A549 (cell line): Measurements from ENCODE around the gene SRMS. TPM values are rescaled to one million over a fixed set of nuclear protein-coding genes. Genes with fewer than 3 reads are reported as not detected.
"Not testable (repeated sequence)": the region's sequence is repeated elsewhere in the genome, so short reads cannot be mapped to it uniquely, and the experiment has no call there.

Source experiments
- ATAC-seq, 2 experiments: fragments of 200-7000 bp in 1 of 2; fragments of >200 bp in 1 of 2; cut with Nextera tagmentation in 1 of 2; cut with Tn5 transposase in 1 of 2; 3 replicates each; pipeline versions ENCODE4 v1.8.0 to v1.9.1; 2018 to 2020; ENCODE audit warnings: mild to moderate bottlenecking in 1 of 2, moderate library complexity in 1 of 2
- CTCF ChIA-PET: fragments of 300-600 bp; sonication (Branson Sonifier 250); formaldehyde crosslinking; extraction: SDS; loops from one replicate; lab custom pipeline; 2021; ENCODE audit warnings: antibody characterized with exemption, inconsistent platforms; lab: Yijun Ruan, JAX
- POLR2A ChIA-PET: fragments of 350-600 bp; formaldehyde crosslinking; extraction: SDS; loops from one replicate; lab custom pipeline; 2021; ENCODE audit warnings: antibody characterized with exemption, inconsistent platforms; lab: Yijun Ruan, JAX
- DNase-seq, 2 experiments: peaks; one replicate each; pipeline versions ENCODE4 v3.0.0 to v3.0.0-alpha.2; 2011 to 2016; ENCODE audit warnings: low read depth in 1 of 2, low spot score in 1 of 2
- FAIRE-seq: peaks from 2 replicates; lab custom pipeline; 2011; peaks lifted over from hg19 to GRCh38; lab: Jason Lieb, UNC
- H3K27ac ChIP-seq, 2 experiments: fragments of >200 bp; sonication (Bioruptor Twin); formaldehyde crosslinking; 3 replicates each; pipeline ENCODE4 v1.5.1; 2016 to 2017
- H3K4me1 ChIP-seq: fragments of >200 bp; sonication (Bioruptor Twin); formaldehyde crosslinking; 3 replicates; pipeline ENCODE4 v1.6.1; 2016
- H3K4me2 ChIP-seq: fragments of >200 bp; sonication (Bioruptor Twin); formaldehyde crosslinking; 3 replicates; pipeline ENCODE4 v1.6.1; 2016
- H3K4me3 ChIP-seq: fragments of >200 bp; sonication (Bioruptor Twin); formaldehyde crosslinking; 3 replicates; pipeline ENCODE4 v1.5.1; 2016
- H3K9me3 ChIP-seq: fragments of >200 bp; sonication (Bioruptor Twin); formaldehyde crosslinking; 3 replicates; pipeline ENCODE4 v1.6.1; 2016
- CHD4 ChIP-seq: fragments of 200-600 bp; sonication (generic); IDR thresholded peaks from 2 replicates; pipeline ENCODE4 v1.6.1; 2016; ENCODE audit warnings: antibody characterized with exemption, mild to moderate bottlenecking, borderline replicate concordance
- EHF ChIP-seq: fragments of 250-450 bp; sonication (Bioruptor Pico); IDR thresholded peaks from 2 replicates; pipeline ENCODE4 v1.5.0; 2020; ENCODE audit warnings: mild to moderate bottlenecking
- EHMT2 ChIP-seq: fragments of 200-600 bp; sonication (generic); IDR thresholded peaks from 2 replicates; pipeline ENCODE4 v1.6.1; 2016; ENCODE audit warnings: antibody characterized with exemption, low read depth, mild to moderate bottlenecking, moderate library complexity
- FOSB ChIP-seq: fragments of 250-450 bp; sonication (Bioruptor Pico); IDR thresholded peaks from 2 replicates; pipeline ENCODE4 v1.5.0; 2020; ENCODE audit warnings: mild to moderate bottlenecking, moderate library complexity
- FOSL2 ChIP-seq, 2 experiments: fragments of 450-650 bp in 1 of 2; fragments of >200 bp in 1 of 2; sonication (Bioruptor Twin) in 1 of 2; formaldehyde crosslinking; IDR thresholded peaks; 2 replicates each; pipeline versions ENCODE4 v1.5.0 to v1.6.1; 2016 to 2020; ENCODE audit warnings: mild to moderate bottlenecking in 1 of 2, moderate library complexity in 1 of 2
- GATA3 ChIP-seq: IDR thresholded peaks from 2 replicates; pipeline ENCODE4 v1.6.1; 2012; ENCODE audit warnings: borderline replicate concordance
- HOXB5 ChIP-seq: fragments of 250-450 bp; sonication (Bioruptor Pico); IDR thresholded peaks from 2 replicates; pipeline ENCODE4 v1.5.0; 2020; ENCODE audit warnings: mild to moderate bottlenecking, moderate library complexity
- JUN ChIP-seq, 2 experiments: fragments of >200 bp; sonication (Bioruptor Twin); formaldehyde crosslinking; IDR thresholded peaks; 2 replicates in 1 of 2; 3 replicates in 1 of 2; pipeline ENCODE4 v1.6.1; 2016 to 2017
- JUNB ChIP-seq: fragments of >200 bp; sonication (Bioruptor Twin); formaldehyde crosslinking; IDR thresholded peaks from 2 replicates; pipeline ENCODE4 v1.6.1; 2016
- MAFK ChIP-seq: fragments of 450-650 bp; IDR thresholded peaks from 2 replicates; pipeline ENCODE4 v1.6.1; 2014; ENCODE audit not compliant: partially characterized antibody
- MAZ ChIP-seq: fragments of 150-350 bp; IDR thresholded peaks from 2 replicates; pipeline ENCODE4 v1.6.1; 2014; ENCODE audit warnings: antibody characterized with exemption, low read depth, low read length, borderline replicate concordance
- POLR2A ChIP-seq: IDR thresholded peaks from 2 replicates; pipeline ENCODE4 v1.6.1; 2012; ENCODE audit warnings: mild to moderate bottlenecking, low read length
- RARB ChIP-seq: fragments of 250-450 bp; sonication (Bioruptor Pico); IDR thresholded peaks from 2 replicates; pipeline ENCODE4 v1.8.0; 2021; ENCODE audit warnings: mild to moderate bottlenecking, moderate library complexity
- RFX5 ChIP-seq: fragments of 450-650 bp; IDR thresholded peaks from 2 replicates; pipeline ENCODE4 v1.7.1; 2014; ENCODE audit warnings: antibody characterized with exemption, mild to moderate bottlenecking, moderate library complexity
- TFCP2L1 ChIP-seq: fragments of 250-450 bp; sonication (Bioruptor Pico); IDR thresholded peaks from 2 replicates; pipeline ENCODE4 v1.5.0; 2021; ENCODE audit warnings: mild to moderate bottlenecking
- TP53 ChIP-seq: fragments of 250-450 bp; sonication (Bioruptor Pico); IDR thresholded peaks from 2 replicates; pipeline ENCODE4 v1.5.0; 2021; ENCODE audit warnings: mild to moderate bottlenecking, moderate library complexity
- ZSCAN20 ChIP-seq: fragments of 250-450 bp; sonication (Bioruptor Pico); IDR thresholded peaks from 2 replicates; pipeline ENCODE4 v1.8.0; 2022; ENCODE audit warnings: mild to moderate bottlenecking, moderate library complexity
- WGBS: methylation state at CpG from one replicate; pipeline ENCODE4 v1.1.6; 2017; ENCODE audit errors: missing lambda C conversion rate; 5-methylcytosine and 5-hydroxymethylcytosine counted together
- polyA plus RNA-seq, 4 experiments: library from polyadenylated mRNA; depleted of rRNA in 3 of 4; stranded (reverse); fragments of >200 nt; fragmentation: RNase III in 1 of 4; extraction: RNeasy Plus Mini Kit Qiagen cat#74134 plus additional on column Dnase treatment in 1 of 4; gene quantifications; 2 replicates in 3 of 4; 3 replicates in 1 of 4; pipeline ENCODE4 v1.2.3, GENCODE V29; 2011 to 2017
- TF ChIP-seq, protein P1 (sequence below): IDR thresholded peaks from 2 replicates; pipeline ENCODE4 v1.6.1; 2012
- TF ChIP-seq, protein P2 (sequence below): fragments of >200 bp; sonication (Bioruptor Twin); formaldehyde crosslinking; IDR thresholded peaks from 2 replicates; pipeline ENCODE4 v1.6.1; 2016
- TF ChIP-seq, protein P3 (sequence below): fragments of 250-450 bp; sonication (Bioruptor Pico); IDR thresholded peaks from 2 replicates; pipeline ENCODE4 v1.5.0; 2020; ENCODE audit warnings: low read depth, mild to moderate bottlenecking, moderate library complexity
- TF ChIP-seq, protein P4 (sequence below): fragments of 450-650 bp; IDR thresholded peaks from 2 replicates; pipeline ENCODE4 v1.6.1; 2014; ENCODE audit warnings: antibody characterized with exemption
- TF ChIP-seq, protein P5 (sequence below): IDR thresholded peaks from 2 replicates; pipeline ENCODE4 v1.6.1; 2012

Gene SRMS
- polyA plus RNA-seq, 2 of the 4 experiments (the other 2 are of a cell fraction) = not detected

DNA sequence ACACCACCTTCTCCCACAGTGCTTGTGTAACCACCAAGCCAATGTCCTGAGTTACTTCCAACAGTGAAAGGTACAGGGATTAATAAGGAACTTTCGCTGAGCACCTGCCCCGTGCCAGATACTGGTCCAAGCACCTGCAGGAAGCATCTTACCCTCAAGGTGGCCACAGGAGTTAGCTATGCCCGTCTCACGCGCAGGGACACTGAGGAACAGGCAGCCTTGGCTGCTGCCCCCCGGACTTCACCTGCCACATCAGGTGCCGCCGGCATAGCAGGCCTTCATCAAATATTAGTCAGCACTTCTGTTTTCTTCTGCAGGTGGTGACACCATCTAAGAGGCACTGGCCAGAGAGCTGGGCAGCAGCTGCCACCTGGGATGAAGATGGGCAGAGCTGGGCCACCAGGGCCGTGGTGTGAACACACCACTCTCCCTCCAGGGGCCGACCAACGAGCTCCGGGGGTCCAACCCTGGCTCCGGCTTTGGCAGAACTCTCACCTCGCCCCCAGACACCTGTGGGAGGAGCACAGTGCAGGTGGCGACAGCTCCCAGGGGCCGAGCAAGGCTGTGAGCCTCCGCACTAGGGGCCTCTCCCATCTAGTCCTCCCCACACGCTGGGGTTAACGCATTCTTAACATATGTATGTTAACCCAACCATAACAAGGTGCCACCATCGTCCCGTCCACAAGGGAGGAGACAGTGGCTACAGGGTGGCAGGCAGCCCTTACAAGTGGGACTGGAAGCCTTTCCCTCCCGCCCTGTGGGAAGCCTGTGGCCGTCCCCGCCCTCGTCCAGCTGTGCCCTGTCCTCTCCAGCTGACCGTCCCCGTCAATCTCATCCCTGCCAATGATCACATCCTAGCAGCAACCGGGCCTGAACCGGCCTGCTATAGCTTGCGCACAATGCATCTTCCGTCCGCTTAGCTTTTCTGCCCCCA, 29.9 kb downstream of the SRMS start:
- DNase-seq (no peak), FAIRE-seq (no peak), ATAC-seq (no peak)
- ChIA-PET CTCF (interaction anchor here (1.0 to 6.8 kb wide), 4 partner anchors 9 to 75 kb away, joined by 3 to 75 read pairs (median 6); partner anchors contain the start of gene EEF1A2), POLR2A (interaction anchor here (0.5 kb wide), 1 partner anchor 9 kb away, joined by 3 read pairs; no protein-coding TSS in a partner anchor)
- Histone ChIP-seq H3K9me3 (peaks cover 3% of the 10 kb centered on the region; the same call in 1 of the 3 replicates), H3K27ac (no peak overlapping the region), H3K4me3 (no peak overlapping the region), H3K4me2 (no peak overlapping the region), H3K4me1 (peaks cover 10% of the 10 kb centered on the region; the same call in 2 of the 3 replicates)
- 87% methylated on average over 25 of the region's 32 CpGs for WGBS
- TF ChIP-seq, protein P1, sequence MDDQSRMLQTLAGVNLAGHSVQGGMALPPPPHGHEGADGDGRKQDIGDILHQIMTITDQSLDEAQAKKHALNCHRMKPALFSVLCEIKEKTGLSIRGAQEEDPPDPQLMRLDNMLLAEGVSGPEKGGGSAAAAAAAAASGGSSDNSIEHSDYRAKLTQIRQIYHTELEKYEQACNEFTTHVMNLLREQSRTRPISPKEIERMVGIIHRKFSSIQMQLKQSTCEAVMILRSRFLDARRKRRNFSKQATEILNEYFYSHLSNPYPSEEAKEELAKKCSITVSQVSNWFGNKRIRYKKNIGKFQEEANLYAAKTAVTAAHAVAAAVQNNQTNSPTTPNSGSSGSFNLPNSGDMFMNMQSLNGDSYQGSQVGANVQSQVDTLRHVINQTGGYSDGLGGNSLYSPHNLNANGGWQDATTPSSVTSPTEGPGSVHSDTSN = no peak
- TF ChIP-seq TFCP2L1 (no peak), EHF (no peak)

DNA sequence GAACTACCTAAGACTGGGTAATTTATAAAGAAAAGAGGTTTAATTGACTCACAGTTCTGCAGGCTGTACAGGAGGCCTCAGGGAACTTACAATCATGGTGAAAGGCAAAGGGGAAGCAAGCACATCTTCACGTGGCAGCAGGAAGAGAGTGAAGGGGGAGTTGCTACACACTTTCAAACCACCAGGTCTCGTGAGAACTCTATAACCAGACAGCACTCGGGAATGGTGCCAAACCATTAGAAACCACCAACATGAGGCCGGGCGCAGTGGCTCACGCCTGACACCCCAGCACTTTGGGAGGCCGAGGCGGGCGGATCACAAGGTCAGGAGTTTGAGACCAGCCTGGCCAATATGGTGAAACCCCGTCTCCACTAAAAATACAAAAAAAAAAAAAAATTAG, 33.0 kb downstream of the SRMS start:
- H3K4me1 ChIP-seq, H3K27ac ChIP-seq, DNase-seq, H3K4me2 ChIP-seq, H3K4me3 ChIP-seq, H3K9me3 ChIP-seq, ATAC-seq, FAIRE-seq, POLR2A ChIA-PET: not testable (repeated sequence)
- 65% methylated on average over 10 of the region's 10 CpGs for WGBS
- CTCF ChIA-PET = interaction anchor here (0.6 to 2.5 kb wide), 2 partner anchors 18 to 627 kb away, joined by 4 to 11 read pairs; no protein-coding TSS in a partner anchor

DNA sequence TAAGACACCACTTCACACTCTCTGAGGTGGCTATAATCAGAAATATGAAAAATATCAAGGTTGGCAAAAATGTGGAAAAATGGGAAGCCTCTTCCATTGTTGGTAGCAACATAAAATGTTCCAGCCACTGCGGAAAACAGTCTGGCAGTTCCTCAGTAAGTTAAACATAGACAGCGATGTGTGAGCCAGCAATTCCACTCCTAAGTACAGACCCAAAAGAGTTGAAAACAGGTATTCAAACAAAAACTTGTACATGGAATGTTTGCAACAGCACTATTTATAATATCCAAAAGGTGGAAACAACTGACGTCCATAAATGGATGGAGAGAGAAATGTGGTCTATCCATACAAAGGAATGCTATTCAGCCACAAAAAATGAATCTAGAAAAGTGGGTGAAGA, 34.3 kb downstream of the SRMS start:
- no peak for DNase-seq
- no peak for ATAC-seq
- FAIRE-seq = no peak
- WGBS = 62% methylated on average over 3 of the region's 3 CpGs
- Histone ChIP-seq H3K4me2 (no peak overlapping the region), H3K9me3 (0 out of 3 replicates have a peak, but pooled peaks cover 3% of the 10 kb centered on the region), H3K27ac (no peak overlapping the region), H3K4me3 (no peak overlapping the region), H3K4me1 (no peaks in the 10 kb centered on the region)
- POLR2A ChIA-PET = no interaction called here
- CTCF ChIA-PET = no interaction called here
- TF ChIP-seq POLR2A = no peak
- TF ChIP-seq TP53 (CRISPR knock-in tag) = no peak
- no peak for TF ChIP-seq GATA3
- TF ChIP-seq FOSL2 (IDR thresholded peaks at IDR 0.05) = no peak
- no peak for TF ChIP-seq FOSL2 (CRISPR knock-in tag; IDR thresholded peaks at IDR 0.05)
- no peak for TF ChIP-seq MAFK
- no peak for TF ChIP-seq JUNB
- TF ChIP-seq HOXB5 = no peak
- TF ChIP-seq FOSB (CRISPR knock-in tag) = no peak
- TF ChIP-seq, protein P2, sequence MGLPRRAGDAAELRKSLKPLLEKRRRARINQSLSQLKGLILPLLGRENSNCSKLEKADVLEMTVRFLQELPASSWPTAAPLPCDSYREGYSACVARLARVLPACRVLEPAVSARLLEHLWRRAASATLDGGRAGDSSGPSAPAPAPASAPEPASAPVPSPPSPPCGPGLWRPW = no peak
- TF ChIP-seq ZSCAN20 (CRISPR knock-in tag) = no peak
- TF ChIP-seq JUN (IDR thresholded peaks at IDR 0.05) = no peak
- TF ChIP-seq, protein P3, sequence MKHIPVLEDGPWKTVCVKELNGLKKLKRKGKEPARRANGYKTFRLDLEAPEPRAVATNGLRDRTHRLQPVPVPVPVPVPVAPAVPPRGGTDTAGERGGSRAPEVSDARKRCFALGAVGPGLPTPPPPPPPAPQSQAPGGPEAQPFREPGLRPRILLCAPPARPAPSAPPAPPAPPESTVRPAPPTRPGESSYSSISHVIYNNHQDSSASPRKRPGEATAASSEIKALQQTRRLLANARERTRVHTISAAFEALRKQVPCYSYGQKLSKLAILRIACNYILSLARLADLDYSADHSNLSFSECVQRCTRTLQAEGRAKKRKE = no peak
- TF ChIP-seq, protein P4, sequence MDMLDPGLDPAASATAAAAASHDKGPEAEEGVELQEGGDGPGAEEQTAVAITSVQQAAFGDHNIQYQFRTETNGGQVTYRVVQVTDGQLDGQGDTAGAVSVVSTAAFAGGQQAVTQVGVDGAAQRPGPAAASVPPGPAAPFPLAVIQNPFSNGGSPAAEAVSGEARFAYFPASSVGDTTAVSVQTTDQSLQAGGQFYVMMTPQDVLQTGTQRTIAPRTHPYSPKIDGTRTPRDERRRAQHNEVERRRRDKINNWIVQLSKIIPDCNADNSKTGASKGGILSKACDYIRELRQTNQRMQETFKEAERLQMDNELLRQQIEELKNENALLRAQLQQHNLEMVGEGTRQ = no peak
- TF ChIP-seq CHD4 = no peak
- TF ChIP-seq RFX5 = no peak
- no peak for TF ChIP-seq RARB (CRISPR knock-in tag)
- no peak for TF ChIP-seq EHMT2
- TF ChIP-seq, protein P5, sequence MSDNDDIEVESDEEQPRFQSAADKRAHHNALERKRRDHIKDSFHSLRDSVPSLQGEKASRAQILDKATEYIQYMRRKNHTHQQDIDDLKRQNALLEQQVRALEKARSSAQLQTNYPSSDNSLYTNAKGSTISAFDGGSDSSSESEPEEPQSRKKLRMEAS = no peak
- no peak for TF ChIP-seq MAZ
